Muscle of arm (tissue), 12 donors: ENCODE measurements around the gene SEC14L1. TPM values are rescaled to one million over a fixed set of nuclear protein-coding genes. Genes with fewer than 3 reads are reported as not detected.
"Not testable (repeated sequence)": the region's sequence is repeated elsewhere in the genome, so short reads cannot be mapped to it uniquely, and the experiment has no call there.

ENCODE experiments used
- DNase-seq: peaks from one replicate; pipeline ENCODE4 v3.0.0-alpha.2; 2013
- polyA plus RNA-seq, 12 donors: library from polyadenylated mRNA; unstranded; fragments of 120-200 nt; gene quantifications; one replicate each; pipeline ENCODE4 v1.2.1, GENCODE V29; 2013; ENCODE audit not compliant: insufficient read length in 12 of 12

Gene SEC14L1
- polyA plus RNA-seq, 12 donors, result 69.6 to 104 (median 85.4) TPM; not detected in 1

GRCh38 chr17:77137111-77137510 is 3.7 kb upstream of the SEC14L1 start:
- DNase-seq, result no peak

DNA sequence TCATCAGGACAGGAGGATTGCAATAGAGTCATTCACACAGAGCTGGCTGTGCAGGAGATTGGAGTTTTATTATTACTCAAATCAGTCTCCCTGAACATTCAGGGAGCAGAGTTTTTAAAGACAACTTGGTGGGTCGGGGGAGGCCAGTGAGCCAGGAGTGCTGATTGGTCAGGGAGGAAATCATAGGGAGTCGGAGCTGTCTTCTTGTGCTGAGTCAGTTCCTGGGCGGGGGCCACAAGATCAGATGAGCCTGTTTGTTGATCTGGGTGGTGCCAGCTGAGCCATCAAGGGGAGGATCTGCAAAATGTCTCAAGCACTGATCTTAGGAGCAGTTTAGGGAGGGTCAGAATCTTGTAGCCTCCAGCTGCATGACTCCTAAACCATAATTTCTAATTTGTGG is 2.9 kb upstream of the SEC14L1 start:
- DNase-seq, result not testable (repeated sequence)

DNA sequence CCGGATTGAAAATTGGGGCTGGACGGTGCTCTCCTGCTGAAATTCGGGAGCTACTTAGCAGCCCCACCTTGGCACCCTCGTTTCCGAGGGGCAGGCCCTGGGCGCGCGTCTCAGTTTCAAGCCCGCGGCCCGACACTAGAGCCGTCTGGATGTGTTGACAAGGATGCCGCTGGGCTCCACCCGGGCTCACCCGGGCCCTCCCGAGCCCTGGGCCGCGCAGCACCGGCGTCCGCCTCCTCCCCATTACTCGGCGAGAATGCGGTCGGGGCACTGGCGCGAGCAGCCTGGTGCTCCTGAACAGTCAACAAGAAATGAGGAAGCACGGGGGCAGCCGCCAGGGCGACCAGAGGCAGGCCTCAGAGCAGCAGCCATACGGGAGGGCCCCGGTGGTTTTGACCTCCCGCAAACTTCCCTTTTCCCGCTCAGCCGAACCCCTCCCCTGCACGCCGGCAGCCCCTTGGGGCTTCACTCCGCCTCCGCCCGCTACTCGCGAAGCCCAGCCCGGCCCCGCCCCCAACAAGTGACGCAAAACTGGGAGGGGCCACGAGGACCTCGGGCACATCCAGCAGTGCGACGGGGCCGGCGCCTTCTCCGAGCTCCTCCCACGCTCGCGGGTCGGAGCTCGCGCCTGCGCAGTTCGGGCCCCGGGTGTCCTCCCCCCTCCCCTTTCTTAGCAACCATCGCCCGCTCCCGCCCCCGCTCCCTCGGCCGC is 447 bp upstream of the SEC14L1 start:
- peak; percentile 100 for DNase-seq

- DNase-seq, result no peak
Measured at GRCh38 chr17:77141846-77142449, 1.2 kb downstream of the SEC14L1 start.

GRCh38 chr17:77142689-77143088 is 1.9 kb downstream of the SEC14L1 start:
- no peak for DNase-seq

GRCh38 chr17:77143306-77143705 is 2.5 kb downstream of the SEC14L1 start:
- no peak for DNase-seq

- DNase-seq, result no peak
Measured at GRCh38 chr17:77144227-77144626, 3.5 kb downstream of the SEC14L1 start.

GRCh38 chr17:77145224-77145611 is 4.4 kb downstream of the SEC14L1 start:
- no peak for DNase-seq

GRCh38 chr17:77145612-77146245 is 5.0 kb downstream of the SEC14L1 start:
- DNase-seq, result peak; percentile 60

- DNase-seq, result no peak
Measured at GRCh38 chr17:77146246-77146632, 5.5 kb downstream of the SEC14L1 start.

DNA sequence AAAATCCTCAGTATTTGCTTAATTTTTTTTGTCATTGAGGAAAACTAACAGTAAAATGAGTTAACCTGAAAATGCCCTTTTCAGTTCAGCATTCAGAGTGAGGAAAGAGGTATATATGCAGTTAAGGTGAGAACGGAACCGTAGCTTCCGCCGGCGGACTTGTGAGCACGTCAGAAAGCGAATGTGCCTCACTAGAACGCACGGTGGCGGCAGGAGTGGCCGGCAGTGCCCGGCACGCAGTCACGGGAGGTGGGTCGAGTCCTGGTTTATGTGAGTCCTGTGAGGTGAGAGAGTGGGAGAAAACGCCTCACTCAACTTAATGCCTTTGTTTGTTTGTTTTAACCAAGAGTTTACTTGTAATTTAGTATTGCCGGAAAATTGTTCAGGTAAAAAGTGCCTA is 6.1 kb downstream of the SEC14L1 start:
- DNase-seq, result no peak

DNA sequence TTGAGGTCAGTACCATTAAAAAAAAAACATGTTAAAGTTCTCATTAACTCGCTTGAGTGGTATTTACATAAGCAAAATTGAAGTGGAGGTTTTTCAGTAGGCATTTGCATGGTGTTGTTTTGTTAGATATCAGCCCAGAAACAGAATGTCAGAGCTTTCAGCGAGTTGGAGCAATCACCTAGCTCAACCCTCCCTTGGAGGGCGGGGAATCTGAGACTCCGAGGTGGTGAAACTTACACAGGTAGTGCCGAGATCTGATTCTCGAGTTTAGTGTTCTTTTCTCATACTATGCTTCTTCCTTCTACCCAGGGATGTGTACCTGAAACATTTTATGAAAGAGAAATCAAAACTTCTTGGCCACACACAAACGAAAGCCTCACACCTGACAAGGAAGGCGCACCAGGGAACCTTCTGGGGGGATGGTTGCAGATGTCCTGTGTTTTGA is 6.6 kb downstream of the SEC14L1 start:
- no peak for DNase-seq

- no peak for DNase-seq
Measured at GRCh38 chr17:77148077-77148939, 7.5 kb downstream of the SEC14L1 start.

GRCh38 chr17:77148940-77149510 is 8.3 kb downstream of the SEC14L1 start:
- no peak for DNase-seq

GRCh38 chr17:77150196-77150595 is 9.4 kb downstream of the SEC14L1 start:
- DNase-seq, result no peak

- peak; percentile 58 for DNase-seq
Measured at GRCh38 chr17:77151186-77151585, 10.4 kb downstream of the SEC14L1 start.

- DNase-seq, result not testable (repeated sequence)
Measured at GRCh38 chr17:77152056-77152455, 11.3 kb downstream of the SEC14L1 start.

DNA sequence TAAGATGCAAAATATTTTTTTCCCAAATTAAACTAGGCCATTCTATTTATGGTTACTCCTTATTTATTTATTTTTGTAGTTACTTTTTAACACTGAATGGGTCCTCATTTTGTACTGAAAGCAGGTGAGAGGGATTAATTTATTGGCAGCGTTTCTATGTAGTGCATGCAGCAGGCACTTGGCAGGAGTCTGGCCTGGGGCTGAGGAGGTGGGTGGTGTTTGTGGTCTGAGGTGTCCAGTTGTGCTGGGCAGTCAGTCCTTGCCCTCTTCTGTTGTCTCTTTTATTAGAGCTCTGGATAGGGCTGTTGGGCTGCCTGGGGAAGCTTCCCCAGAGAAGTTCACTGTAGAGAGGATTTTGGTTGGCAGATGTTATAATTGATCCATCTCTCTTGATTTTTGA is 12.7 kb downstream of the SEC14L1 start:
- DNase-seq, result no peak

- no peak for DNase-seq
Measured at GRCh38 chr17:77153999-77154586, 13.3 kb downstream of the SEC14L1 start.

DNA sequence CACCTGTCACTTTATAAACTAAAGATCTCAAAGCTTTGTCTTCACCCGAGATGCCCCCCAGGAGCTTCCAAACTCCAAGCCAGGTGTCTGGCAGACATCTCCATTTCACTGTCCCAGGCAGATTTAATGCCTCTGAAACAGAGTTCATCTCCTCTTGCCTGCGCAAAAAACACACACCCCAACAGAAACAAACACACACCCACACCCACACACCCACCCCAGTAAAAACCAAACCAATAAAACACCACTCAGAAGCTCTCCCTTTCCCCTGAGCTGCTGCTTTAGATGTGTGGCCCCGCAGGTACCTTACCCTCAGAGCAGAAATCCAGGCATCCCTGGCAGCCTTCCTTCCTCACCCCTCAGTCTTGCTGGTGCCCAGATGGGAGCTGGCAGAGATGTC is 14.4 kb downstream of the SEC14L1 start:
- no peak for DNase-seq

GRCh38 chr17:77157766-77158165 is 17.0 kb downstream of the SEC14L1 start:
- not testable (repeated sequence) for DNase-seq
